HCT116 (cell line): ENCODE measurements around the gene CD200. TPM values are rescaled to one million over a fixed set of nuclear protein-coding genes. Genes with fewer than 3 reads are reported as not detected.

ENCODE experiments used
- ATAC-seq: fragments of 200-7000 bp; cut with Tn5 transposase; 2 replicates; pipeline ENCODE4 v1.9.1; 2020; ENCODE audit warnings: mild to moderate bottlenecking, moderate library complexity
- BruUV-seq: library from RNA; stranded (reverse); fragments of 400-500 nt; replicated peaks from 2 replicates; lab custom pipeline; 2021; lab: Mats Ljungman, UMichigan
- CTCF ChIA-PET: fragments of 300-600 bp; sonication (Branson Sonifier 250); formaldehyde crosslinking; loops from one replicate; lab custom pipeline; 2021; ENCODE audit warnings: antibody characterized with exemption; lab: Charles Lee
- POLR2A ChIA-PET: fragments of 300-600, 350-600 bp; sonication (Branson Sonifier 250); formaldehyde crosslinking; loops from one replicate; lab custom pipeline; 2021; ENCODE audit warnings: antibody characterized with exemption; lab: Charles Lee
- RAD21 ChIA-PET, 2 experiments: fragments of 300-600 bp; sonication (Branson Sonifier 250); formaldehyde crosslinking; loops; one replicate each; lab custom pipeline; 2023; ENCODE audit warnings: low total read pairs in 2 of 2; ENCODE audit not compliant: uncharacterized antibody in 2 of 2, unreplicated experiment in 2 of 2, low non-redundant PET in 1 of 2; lab: Charles Lee
- DNase-seq: peaks from one replicate; pipeline ENCODE4 v3.0.0-alpha.2; 2010; ENCODE audit warnings: low read depth, low spot score
- H2AFZ ChIP-seq: fragments of 200-600 bp; shearing (Covaris generic), sonication (generic); 2 replicates; pipeline ENCODE4 v1.6.1; 2017; ENCODE audit warnings: low read depth, mixed run types, mixed read lengths, antibody characterized with exemption, low read length; ENCODE audit not compliant: poor library complexity, severe bottlenecking
- H3K27ac ChIP-seq: 2 replicates; pipeline ENCODE4 v1.5.1; 2012; ENCODE audit warnings: low read depth, low read length
- H3K27me3 ChIP-seq: fragments of 200-600 bp; sonication (generic); 2 replicates; pipeline ENCODE4 v1.6.1; 2016; ENCODE audit warnings: mixed run types, low read length, mixed read lengths; ENCODE audit not compliant: insufficient read depth
- H3K36me3 ChIP-seq, 2 experiments: fragments of 200-500 bp in 1 of 2; fragments of 200-600 bp in 1 of 2; sonication (Bioruptor generic) in 1 of 2; sonication (generic) in 1 of 2; 2 replicates each; pipeline versions ENCODE4 v1.5.1 to v1.6.1; 2014 to 2016; ENCODE audit warnings: low read length in 2 of 2, inconsistent platforms in 1 of 2, mixed read lengths in 1 of 2, mixed run types in 1 of 2; ENCODE audit not compliant: insufficient read depth in 2 of 2, control insufficient read depth in 1 of 2
- H3K4me1 ChIP-seq, 2 experiments: fragments of 200-600 bp in 1 of 2; sonication (generic) in 1 of 2; 2 replicates each; pipeline versions ENCODE4 v1.5.1 to v1.6.1; 2012 to 2017; ENCODE audit warnings: low read length in 2 of 2, inconsistent platforms in 1 of 2, mild to moderate bottlenecking in 1 of 2, mixed read lengths in 1 of 2, mixed run types in 1 of 2, moderate library complexity in 1 of 2; ENCODE audit not compliant: insufficient read depth in 2 of 2, control insufficient read depth in 1 of 2
- H3K4me2 ChIP-seq: fragments of 200-600 bp; sonication (generic); 2 replicates; pipeline ENCODE4 v1.6.1; 2017; ENCODE audit warnings: mixed run types, low read length, mixed read lengths
- H3K4me3 ChIP-seq, 2 experiments: fragments of 200-600 bp in 1 of 2; sonication (generic) in 1 of 2; replicated peaks in 1 of 2; 2 replicates each; pipeline ENCODE4 v1.5.1; 2011 to 2016; ENCODE audit warnings: low read length in 2 of 2, control low read depth in 1 of 2, low read depth in 1 of 2, mild to moderate bottlenecking in 1 of 2, mixed read lengths in 1 of 2, mixed run types in 1 of 2
- H3K79me2 ChIP-seq: fragments of 200-600 bp; sonication (generic); 2 replicates; pipeline ENCODE4 v1.6.1; 2017; ENCODE audit warnings: mild to moderate bottlenecking, mixed run types, low read length, moderate library complexity, mixed read lengths; ENCODE audit not compliant: insufficient read depth
- H3K9ac ChIP-seq: fragments of 200-600 bp; sonication (generic); 2 replicates; pipeline ENCODE4 v1.6.1; 2016; ENCODE audit warnings: low read length, mixed read lengths
- H3K9me2 ChIP-seq: fragments of 200-600 bp; sonication (generic), shearing (Covaris generic); 2 replicates; pipeline ENCODE4 v1.6.1; 2017; ENCODE audit warnings: mixed run types, mild to moderate bottlenecking, moderate library complexity; ENCODE audit not compliant: insufficient read depth
- H3K9me3 ChIP-seq, 2 experiments: fragments of 200-500 bp in 1 of 2; fragments of 200-600 bp in 1 of 2; sonication (Bioruptor generic) in 1 of 2; sonication (generic) in 1 of 2; 2 replicates each; pipeline ENCODE4 v1.6.1; 2014 to 2017; ENCODE audit warnings: low read length in 2 of 2, mixed read lengths in 2 of 2, inconsistent platforms in 1 of 2, low read depth in 1 of 2, mild to moderate bottlenecking in 1 of 2, mixed run types in 1 of 2, moderate library complexity in 1 of 2; ENCODE audit not compliant: control insufficient read depth in 1 of 2, insufficient read depth in 1 of 2
- H4K20me1 ChIP-seq: fragments of 200-600 bp; sonication (generic), shearing (Covaris generic); 2 replicates; pipeline ENCODE4 v1.6.1; 2017; ENCODE audit warnings: mixed run types, mild to moderate bottlenecking, moderate library complexity; ENCODE audit not compliant: insufficient read depth
- CBX3 ChIP-seq: IDR thresholded peaks from 2 replicates; pipeline ENCODE4 v1.6.1; 2012; ENCODE audit warnings: low read depth
- EGR1 ChIP-seq: IDR thresholded peaks from 2 replicates; pipeline ENCODE4 v1.6.1; 2012; ENCODE audit warnings: low read depth
- ELF1 ChIP-seq: IDR thresholded peaks from 2 replicates; pipeline ENCODE4 v1.6.1; 2012; ENCODE audit warnings: low read depth, borderline replicate concordance
- EZH2 ChIP-seq: fragments of 200-600 bp; sonication (generic); IDR thresholded peaks from 2 replicates; pipeline ENCODE4 v1.6.1; 2017; ENCODE audit warnings: antibody characterized with exemption, mixed run types
- EZH2phosphoT487 ChIP-seq: fragments of 200-600 bp; IDR thresholded peaks from 2 replicates; pipeline ENCODE4 v1.6.1; 2018; ENCODE audit warnings: antibody characterized with exemption, borderline replicate concordance
- JUND ChIP-seq: IDR thresholded peaks from 2 replicates; pipeline ENCODE4 v1.6.1; 2012
- POLR2AphosphoS5 ChIP-seq: IDR thresholded peaks from 2 replicates; pipeline ENCODE4 v1.6.1; 2011; ENCODE audit warnings: mild to moderate bottlenecking, low read depth, low read length, moderate library complexity
- SIN3A ChIP-seq: IDR thresholded peaks from 2 replicates; pipeline ENCODE4 v1.6.1; 2012; ENCODE audit warnings: low read depth
- SP1 ChIP-seq: IDR thresholded peaks from 2 replicates; pipeline ENCODE4 v1.6.1; 2012; ENCODE audit warnings: low read depth
- SRF ChIP-seq: IDR thresholded peaks from 2 replicates; pipeline ENCODE4 v1.6.1; 2012; ENCODE audit warnings: low read depth
- ZFX ChIP-seq: fragments of 450-650 bp; IDR thresholded peaks from 2 replicates; pipeline ENCODE4 v1.6.1; 2017
- intact Hi-C: fragments of 100-400 bp; cut with micrococcal nuclease; formaldehyde crosslinking; loops from 2 replicates; pipeline ENCODE4 v1.10.0; 2022
- total RNA-seq: library from RNA; stranded (reverse); gene quantifications from one replicate; pipeline ENCODE4 v1.2.1, GENCODE V29; 2021; ENCODE audit not compliant: unreplicated experiment
- TF ChIP-seq, protein P1 (sequence below): IDR thresholded peaks from 2 replicates; pipeline ENCODE4 v1.6.1; 2012; ENCODE audit warnings: low read depth
- TF ChIP-seq, protein P2 (sequence below), 3 experiments: fragments of 200-600 bp in 1 of 3; sonication (generic) in 1 of 3; IDR thresholded peaks in 2 of 3; conservative IDR thresholded peaks in 1 of 3; 2 replicates each; pipeline ENCODE4 v1.5.1; 2012 to 2017; ENCODE audit warnings: low read depth in 2 of 3, low read length in 2 of 3, antibody characterized with exemption in 1 of 3, borderline replicate concordance in 1 of 3, control low read depth in 1 of 3, mild to moderate bottlenecking in 1 of 3, mixed read lengths in 1 of 3, mixed run types in 1 of 3, moderate library complexity in 1 of 3; ENCODE audit not compliant: insufficient read depth in 1 of 3
- TF ChIP-seq, protein P3 (sequence below): IDR thresholded peaks from 2 replicates; pipeline ENCODE4 v1.6.1; 2012

CD200 gene
- total RNA-seq, 1 experiment from 2014 or later, result not detected

DNA sequence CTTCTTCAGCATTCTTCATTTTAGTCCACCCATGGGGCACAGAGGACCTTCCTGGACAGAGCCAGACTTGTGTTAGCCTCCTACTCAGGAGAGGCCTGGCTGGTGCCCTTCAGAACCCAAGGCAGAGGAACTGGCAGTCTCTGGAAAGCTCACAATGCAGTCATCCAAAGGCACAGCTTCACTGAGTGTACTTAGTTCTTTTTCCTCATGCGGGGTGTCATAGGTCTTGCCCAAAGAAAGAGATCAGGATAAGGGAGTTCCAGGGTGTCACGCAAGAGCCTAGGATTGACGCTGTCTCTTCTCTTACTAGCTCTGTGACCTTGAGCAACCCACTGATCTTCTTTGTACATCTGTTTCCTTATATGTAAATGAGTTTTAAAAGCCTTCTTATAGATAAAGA is 58.7 kb downstream of the CD200 start:
- peak overlapping the region; percentile 37 for H3K4me2 ChIP-seq
- no TSS peak for BruUV-seq
- H3K4me1 ChIP-seq, result peaks cover 4 to 14% of the 10 kb centered on the region in 2 experiments; a peak in 2 of 4 replicates
- DNase-seq (no peak), ATAC-seq (peak; percentile 61)
- intact Hi-C loops, result no loop called here
- H3K36me3 ChIP-seq, result no peaks in the 10 kb centered on the region
- ChIA-PET POLR2A (no interaction called here), CTCF (no interaction called here), RAD21 (no interaction called here)
- H3K9me2 ChIP-seq, result no peaks in the 10 kb centered on the region
- no peaks in the 10 kb centered on the region for H4K20me1 ChIP-seq
- no peak for TF ChIP-seq ELF1
- peak overlapping the region; percentile 46 for H2AFZ ChIP-seq
- H3K9me3 ChIP-seq, result peaks cover 6 to 7% of the 10 kb centered on the region in 2 experiments; a peak in 2 of 4 replicates
- no peaks in the 10 kb centered on the region for H3K79me2 ChIP-seq
- no peak overlapping the region for H3K27ac ChIP-seq
- no peak overlapping the region for H3K9ac ChIP-seq
- H3K27me3 ChIP-seq, result no peaks in the 10 kb centered on the region
- peak overlapping the region in 1 of 2 experiments; percentile 9; a peak in 1 of 4 replicates for H3K4me3 ChIP-seq

DNA sequence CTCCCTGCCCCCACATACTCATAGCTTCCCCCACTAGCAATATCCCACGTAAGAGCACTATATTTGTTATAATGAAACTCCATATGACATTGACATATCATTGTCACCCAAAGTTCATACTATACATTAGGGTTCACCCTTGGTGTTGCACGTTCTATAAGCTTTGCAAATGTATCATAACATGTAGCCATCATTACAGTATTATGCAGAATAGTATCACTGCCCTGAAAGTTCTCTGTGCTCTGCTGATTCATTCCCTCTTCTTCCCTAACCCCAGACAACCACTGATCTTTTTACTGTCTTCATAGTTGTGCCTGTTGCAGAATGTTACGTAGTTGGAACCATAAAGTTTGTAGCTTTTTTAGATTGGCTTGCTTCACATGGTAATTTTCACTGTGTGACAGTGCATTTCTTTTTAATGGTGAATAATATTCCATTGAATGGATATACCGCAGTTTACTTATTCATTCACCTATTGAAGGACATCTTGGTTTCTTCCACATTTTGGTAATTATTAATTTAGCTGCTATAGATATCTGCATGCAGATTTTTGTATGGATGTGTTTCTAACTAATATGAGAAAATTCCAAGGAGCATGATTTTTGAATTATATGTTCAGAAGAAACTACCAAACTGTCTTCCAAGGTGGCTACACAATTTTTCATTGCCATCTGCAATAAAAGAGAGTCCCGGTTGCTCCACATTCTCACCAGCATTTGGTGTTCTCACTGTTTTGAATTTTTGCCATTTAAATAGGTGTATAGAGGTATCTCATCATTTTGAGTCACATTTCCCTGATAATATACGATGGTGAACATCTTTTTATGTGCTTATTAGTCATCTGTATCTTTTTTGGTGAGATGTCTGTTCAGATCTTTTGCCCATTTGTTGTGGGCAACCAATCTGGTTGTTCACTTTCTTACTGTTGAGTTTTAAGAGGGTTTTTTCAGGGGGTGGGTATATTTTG is 59.7 kb downstream of the CD200 start:
- no peaks in the 10 kb centered on the region for H3K79me2 ChIP-seq
- intact Hi-C loops, result no loop called here
- H3K4me2 ChIP-seq, result no peak overlapping the region
- H3K9me3 ChIP-seq, result peaks cover 6 to 7% of the 10 kb centered on the region in 2 experiments; a peak in 2 of 4 replicates
- H3K27ac ChIP-seq, result no peak overlapping the region
- DNase-seq (no peak), ATAC-seq (no peak)
- BruUV-seq, result no TSS peak
- no peaks in the 10 kb centered on the region for H3K9me2 ChIP-seq
- H3K4me1 ChIP-seq, result peaks cover 4 to 14% of the 10 kb centered on the region in 2 experiments; a peak in 2 of 4 replicates
- no peaks in the 10 kb centered on the region for H3K27me3 ChIP-seq
- H3K4me3 ChIP-seq, result no peak overlapping the region
- CTCF ChIA-PET, result no interaction called here
- POLR2A ChIA-PET, result no interaction called here
- no peak overlapping the region for H3K9ac ChIP-seq
- RAD21 ChIA-PET, result no interaction called here
- H3K36me3 ChIP-seq, result no peaks in the 10 kb centered on the region
- H4K20me1 ChIP-seq, result no peaks in the 10 kb centered on the region
- no peak overlapping the region for H2AFZ ChIP-seq
- TF ChIP-seq EGR1 (no peak), SIN3A (no peak), SRF (no peak), JUND (no peak), CBX3 (no peak), EZH2 (no peak), EZH2phosphoT487 (no peak), ZFX (no peak), ELF1 (no peak), SP1 (no peak), POLR2AphosphoS5 (no peak)
- TF ChIP-seq, protein P1, sequence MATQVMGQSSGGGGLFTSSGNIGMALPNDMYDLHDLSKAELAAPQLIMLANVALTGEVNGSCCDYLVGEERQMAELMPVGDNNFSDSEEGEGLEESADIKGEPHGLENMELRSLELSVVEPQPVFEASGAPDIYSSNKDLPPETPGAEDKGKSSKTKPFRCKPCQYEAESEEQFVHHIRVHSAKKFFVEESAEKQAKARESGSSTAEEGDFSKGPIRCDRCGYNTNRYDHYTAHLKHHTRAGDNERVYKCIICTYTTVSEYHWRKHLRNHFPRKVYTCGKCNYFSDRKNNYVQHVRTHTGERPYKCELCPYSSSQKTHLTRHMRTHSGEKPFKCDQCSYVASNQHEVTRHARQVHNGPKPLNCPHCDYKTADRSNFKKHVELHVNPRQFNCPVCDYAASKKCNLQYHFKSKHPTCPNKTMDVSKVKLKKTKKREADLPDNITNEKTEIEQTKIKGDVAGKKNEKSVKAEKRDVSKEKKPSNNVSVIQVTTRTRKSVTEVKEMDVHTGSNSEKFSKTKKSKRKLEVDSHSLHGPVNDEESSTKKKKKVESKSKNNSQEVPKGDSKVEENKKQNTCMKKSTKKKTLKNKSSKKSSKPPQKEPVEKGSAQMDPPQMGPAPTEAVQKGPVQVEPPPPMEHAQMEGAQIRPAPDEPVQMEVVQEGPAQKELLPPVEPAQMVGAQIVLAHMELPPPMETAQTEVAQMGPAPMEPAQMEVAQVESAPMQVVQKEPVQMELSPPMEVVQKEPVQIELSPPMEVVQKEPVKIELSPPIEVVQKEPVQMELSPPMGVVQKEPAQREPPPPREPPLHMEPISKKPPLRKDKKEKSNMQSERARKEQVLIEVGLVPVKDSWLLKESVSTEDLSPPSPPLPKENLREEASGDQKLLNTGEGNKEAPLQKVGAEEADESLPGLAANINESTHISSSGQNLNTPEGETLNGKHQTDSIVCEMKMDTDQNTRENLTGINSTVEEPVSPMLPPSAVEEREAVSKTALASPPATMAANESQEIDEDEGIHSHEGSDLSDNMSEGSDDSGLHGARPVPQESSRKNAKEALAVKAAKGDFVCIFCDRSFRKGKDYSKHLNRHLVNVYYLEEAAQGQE, result no peak
- TF ChIP-seq, protein P2, sequence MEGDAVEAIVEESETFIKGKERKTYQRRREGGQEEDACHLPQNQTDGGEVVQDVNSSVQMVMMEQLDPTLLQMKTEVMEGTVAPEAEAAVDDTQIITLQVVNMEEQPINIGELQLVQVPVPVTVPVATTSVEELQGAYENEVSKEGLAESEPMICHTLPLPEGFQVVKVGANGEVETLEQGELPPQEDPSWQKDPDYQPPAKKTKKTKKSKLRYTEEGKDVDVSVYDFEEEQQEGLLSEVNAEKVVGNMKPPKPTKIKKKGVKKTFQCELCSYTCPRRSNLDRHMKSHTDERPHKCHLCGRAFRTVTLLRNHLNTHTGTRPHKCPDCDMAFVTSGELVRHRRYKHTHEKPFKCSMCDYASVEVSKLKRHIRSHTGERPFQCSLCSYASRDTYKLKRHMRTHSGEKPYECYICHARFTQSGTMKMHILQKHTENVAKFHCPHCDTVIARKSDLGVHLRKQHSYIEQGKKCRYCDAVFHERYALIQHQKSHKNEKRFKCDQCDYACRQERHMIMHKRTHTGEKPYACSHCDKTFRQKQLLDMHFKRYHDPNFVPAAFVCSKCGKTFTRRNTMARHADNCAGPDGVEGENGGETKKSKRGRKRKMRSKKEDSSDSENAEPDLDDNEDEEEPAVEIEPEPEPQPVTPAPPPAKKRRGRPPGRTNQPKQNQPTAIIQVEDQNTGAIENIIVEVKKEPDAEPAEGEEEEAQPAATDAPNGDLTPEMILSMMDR (IDR thresholded peaks at IDR 0.05 in 2 of 3, conservative IDR thresholded peaks at IDR 0.05 in 1 of 3; ENCODE audit: borderline replicate concordance in 1 of 3, insufficient read depth in 1 of 3, low read depth in 2 of 3, low read length in 2 of 3), result no peak
- TF ChIP-seq, protein P3, sequence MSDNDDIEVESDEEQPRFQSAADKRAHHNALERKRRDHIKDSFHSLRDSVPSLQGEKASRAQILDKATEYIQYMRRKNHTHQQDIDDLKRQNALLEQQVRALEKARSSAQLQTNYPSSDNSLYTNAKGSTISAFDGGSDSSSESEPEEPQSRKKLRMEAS, result no peak
